Head of caudate nucleus (tissue), 42 donors: ENCODE data around the gene KRT23.

Experiments used
- DNase-seq, 42 donors: peaks; one replicate each; pipeline versions ENCODE4 v3.0.0 to v3.0.0-alpha.2; 2020 to 2021; ENCODE audit warnings: mixed read lengths in 7 of 42
- intact Hi-C: fragments of 100-400 bp; cut with DNase I; formaldehyde crosslinking; loops from one replicate; pipeline ENCODE4 v1.15.0; 2022

KRT23 gene

GRCh38 chr17:40883626-40884334 lies 53.7 kb downstream of the KRT23 start:
- no peak for DNase-seq
- intact Hi-C loops: no loop called here

GRCh38 chr17:40883031-40883430 lies 54.4 kb downstream of the KRT23 start:
- DNase-seq: no peak
- intact Hi-C loops: no loop called here

DNA sequence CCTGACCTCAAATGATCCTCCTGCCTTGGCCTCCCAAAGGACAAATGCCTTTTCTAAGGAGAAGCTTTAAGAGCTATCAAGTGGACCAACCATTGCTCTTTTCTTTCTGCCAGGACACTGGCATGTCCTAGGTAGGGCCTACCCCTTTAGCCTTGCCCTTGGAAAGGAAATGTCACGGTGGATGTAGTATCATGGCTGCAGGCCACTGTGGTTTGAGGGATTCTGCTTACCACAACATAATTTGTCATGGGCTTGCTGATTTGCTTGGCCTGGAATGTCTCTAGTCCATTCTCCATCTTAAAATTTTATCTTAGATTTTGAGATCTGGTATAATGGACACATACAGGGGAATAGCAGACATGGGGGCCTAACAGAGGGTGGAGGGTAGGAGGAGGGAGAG lies 58.4 kb downstream of the KRT23 start:
- intact Hi-C loops: no loop called here
- no peak for DNase-seq

DNA sequence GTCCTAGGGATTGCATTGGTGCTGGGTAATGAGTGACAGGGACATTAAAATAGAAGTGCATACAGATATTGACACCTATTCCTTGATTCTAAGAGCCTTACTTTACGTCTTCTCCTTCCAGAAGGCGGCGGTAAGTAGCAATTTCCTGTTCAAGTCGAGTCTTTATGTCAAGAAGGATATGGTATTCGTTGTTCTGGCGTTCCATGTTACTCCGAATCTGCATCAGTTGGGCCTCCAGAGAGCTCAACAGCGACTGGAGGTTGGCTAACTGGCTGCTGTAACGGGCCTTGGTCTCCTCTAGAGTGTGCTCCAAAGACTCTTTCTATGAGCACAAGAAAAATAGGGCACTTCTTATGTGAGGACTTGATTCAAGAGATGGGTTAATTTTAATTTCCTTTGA lies 59.4 kb downstream of the KRT23 start:
- intact Hi-C loops: no loop called here

GRCh38 chr17:40873801-40874200 lies 63.6 kb downstream of the KRT23 start:
- intact Hi-C loops: no loop called here
- DNase-seq: no peak

More for the DNA sequence above, 59.4 kb downstream of the KRT23 start:
- no peak for DNase-seq

- DNase-seq: no peak
- intact Hi-C loops: no loop called here
These were observed 64.2 kb downstream of the KRT23 start for GRCh38 chr17:40873255-40873654.
